Measurements from ENCODE around the gene SMAD5.

SMAD5 gene

GRCh38 chr5:136200761-136201160 is 68.1 kb downstream of the SMAD5 start (continued):
- no peak for TF ChIP-seq ZNF280D (tag by site-specific recombination; IDR thresholded peaks at IDR 0.05)

GRCh38 chr5:136201870-136202269 is 69.2 kb downstream of the SMAD5 start:
- Histone ChIP-seq H3K4me1 (ENCODE audit: control insufficient read depth, insufficient read depth, low read length) (no peaks in the 10 kb centered on the region), H3K4me3 (ENCODE audit: low read depth, low read length) (no peak overlapping the region), H3K27ac (ENCODE audit: extremely low read depth, low read depth, low read length) (no peak overlapping the region), H3K9me3 (ENCODE audit: control insufficient read depth, insufficient read depth, low read depth, low read length) (no peaks in the 10 kb centered on the region), H3K36me3 (ENCODE audit: control insufficient read depth in 2 of 2, insufficient read depth in 1 of 2, low read length in 2 of 2) (no peaks in the 10 kb centered on the region)
- ChIA-PET POLR2A (no interaction called here), CTCF (interaction anchor here (3.3 kb wide), 1 partner anchor 10 kb away, joined by 18 read pairs; no protein-coding TSS in a partner anchor)
- no peak for TF ChIP-seq ZNF664 (tag by site-specific recombination; IDR thresholded peaks at IDR 0.05)
- TF ChIP-seq EGR2 (tag by site-specific recombination; IDR thresholded peaks at IDR 0.05; ENCODE audit: low read depth) = 0 out of 2 replicates have a peak, but pooled peaks have one; percentile 8

GRCh38 chr5:136202469-136203205 is 70.0 kb downstream of the SMAD5 start:
- no peaks in the 10 kb centered on the region for H3K36me3 ChIP-seq (ENCODE audit: control insufficient read depth in 2 of 2, insufficient read depth in 1 of 2, low read length in 2 of 2)
- CTCF ChIA-PET = no interaction called here
- H3K27ac ChIP-seq (ENCODE audit: extremely low read depth, low read depth, low read length) = no peak overlapping the region
- POLR2A ChIA-PET = no interaction called here
- no peak for TF ChIP-seq ZNF837 (tag by site-specific recombination; IDR thresholded peaks at IDR 0.05)
- no peak for TF ChIP-seq ZNF76 (tag by site-specific recombination; IDR thresholded peaks at IDR 0.05; ENCODE audit: borderline replicate concordance, low read depth)
- TF ChIP-seq KLF9 (tag by site-specific recombination; IDR thresholded peaks at IDR 0.05; ENCODE audit: low read depth) = no peak
- no peak for TF ChIP-seq ZNF600 (tag by site-specific recombination; IDR thresholded peaks at IDR 0.05)
- no peak for TF ChIP-seq ZNF302 (tag by site-specific recombination; IDR thresholded peaks at IDR 0.05; ENCODE audit: low read depth)
- TF ChIP-seq PATZ1 (tag by site-specific recombination; IDR thresholded peaks at IDR 0.05) = no peak
- no peak for TF ChIP-seq ZBTB48 (tag by site-specific recombination; IDR thresholded peaks at IDR 0.05)
- TF ChIP-seq ZNF776 (tag by site-specific recombination; IDR thresholded peaks at IDR 0.05; ENCODE audit: borderline replicate concordance) = no peak
- no peak for TF ChIP-seq ZSCAN18 (tag by site-specific recombination; IDR thresholded peaks at IDR 0.05)
- no peak for TF ChIP-seq ZNF449 (tag by site-specific recombination; IDR thresholded peaks at IDR 0.05)
- no peak for TF ChIP-seq GLI2 (tag by site-specific recombination; IDR thresholded peaks at IDR 0.05; ENCODE audit: borderline replicate concordance, low read depth)
- TF ChIP-seq ZNF112 (tag by site-specific recombination; IDR thresholded peaks at IDR 0.05) = no peak
- no peak for TF ChIP-seq ZNF184 (tag by site-specific recombination; IDR thresholded peaks at IDR 0.05)
- no peak for TF ChIP-seq ZNF423 (tag by site-specific recombination; IDR thresholded peaks at IDR 0.05)
- TF ChIP-seq PRDM6 (tag by site-specific recombination; IDR thresholded peaks at IDR 0.05) = no peak
- no peak for TF ChIP-seq ZNF211 (tag by site-specific recombination; IDR thresholded peaks at IDR 0.05; ENCODE audit: low read depth)
- TF ChIP-seq ZNF114 (tag by site-specific recombination; IDR thresholded peaks at IDR 0.05) = no peak
- H3K9me3 ChIP-seq (ENCODE audit: control insufficient read depth, insufficient read depth, low read depth, low read length) = no peaks in the 10 kb centered on the region
- no peak overlapping the region for H3K4me3 ChIP-seq (ENCODE audit: low read depth, low read length)
- H3K4me1 ChIP-seq (ENCODE audit: control insufficient read depth, insufficient read depth, low read length) = no peaks in the 10 kb centered on the region

Measured in HEK293 (cell line).